ENCODE results near the gene FAM163B.

GRCh38 chr9:133566382-133566781 lies 42.8 kb downstream of the FAM163B start:
- TF ChIP-seq EZH2 (IDR thresholded peaks at IDR 0.05; ENCODE audit: borderline replicate concordance, insufficient read depth, low read depth, low read length, poor library complexity, severe bottlenecking) (no peak), CTCF (IDR thresholded peaks at IDR 0.05) (no peak)
